ENCODE results near the gene TLR2.

The TLR2 gene

DNA sequence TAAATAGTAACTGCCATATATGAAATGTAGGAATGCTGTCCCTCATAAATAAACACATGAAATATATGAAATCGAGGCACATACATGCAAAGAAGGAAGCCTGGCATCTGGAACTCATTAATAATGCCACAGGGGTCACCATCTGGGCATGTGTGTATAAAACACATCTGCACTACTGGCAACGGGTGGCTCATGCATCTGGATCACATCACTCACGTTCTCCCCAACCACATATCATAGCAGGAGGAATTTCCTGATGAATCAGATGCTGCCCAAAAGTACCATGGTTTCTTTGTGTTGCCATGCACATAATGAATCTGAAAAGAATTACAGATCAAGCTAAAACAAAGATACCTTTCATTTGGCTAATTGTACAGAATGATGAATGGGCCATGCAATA, 47.2 kb downstream of the TLR2 start:
- peak; percentile 80 for DNase-seq (ENCODE audit: low spot score)

GRCh38 chr4:153733751-153734448, 49.8 kb downstream of the TLR2 start:
- DNase-seq (ENCODE audit: low spot score), result no peak

- DNase-seq (ENCODE audit: low spot score), result no peak
These were observed 51.9 kb downstream of the TLR2 start for GRCh38 chr4:153735906-153736461.

GRCh38 chr4:153741541-153741940, 57.5 kb downstream of the TLR2 start:
- DNase-seq (ENCODE audit: low spot score), result no peak

GRCh38 chr4:153745651-153746050, 61.6 kb downstream of the TLR2 start:
- DNase-seq (ENCODE audit: low spot score), result no peak

DNA sequence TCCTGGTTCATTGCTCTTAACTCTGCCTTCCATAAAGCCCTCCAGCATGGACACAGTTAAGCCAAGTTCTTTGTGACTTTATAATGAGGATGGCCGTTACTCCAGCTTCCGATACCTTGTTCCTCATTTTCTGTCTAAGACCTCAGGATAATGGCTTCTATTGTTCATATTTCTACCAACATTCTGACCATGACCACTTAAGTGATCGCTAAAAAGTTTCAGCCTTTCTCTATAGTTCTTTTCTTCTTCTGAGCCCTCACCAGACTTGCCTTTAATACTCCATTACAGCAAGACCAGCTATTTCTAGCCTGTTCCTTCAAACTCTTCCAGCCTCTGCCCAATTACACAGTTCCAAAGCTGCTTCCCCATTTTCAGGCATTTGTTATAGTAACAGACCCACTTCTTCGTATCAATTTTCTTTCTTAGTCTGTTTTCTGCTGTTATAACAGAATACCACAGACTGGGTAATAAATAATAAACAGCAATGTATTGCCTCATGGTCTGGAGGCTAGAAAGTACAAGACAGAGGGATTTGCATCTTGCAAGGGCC, 63.4 kb downstream of the TLR2 start:
- no peak for DNase-seq (ENCODE audit: low spot score)

GRCh38 chr4:153748378-153748777, 64.3 kb downstream of the TLR2 start:
- DNase-seq (ENCODE audit: low spot score), result peak; percentile 86

- DNase-seq (ENCODE audit: low spot score), result peak; percentile 75
These were observed 66.2 kb downstream of the TLR2 start for GRCh38 chr4:153750197-153750817.

DNA sequence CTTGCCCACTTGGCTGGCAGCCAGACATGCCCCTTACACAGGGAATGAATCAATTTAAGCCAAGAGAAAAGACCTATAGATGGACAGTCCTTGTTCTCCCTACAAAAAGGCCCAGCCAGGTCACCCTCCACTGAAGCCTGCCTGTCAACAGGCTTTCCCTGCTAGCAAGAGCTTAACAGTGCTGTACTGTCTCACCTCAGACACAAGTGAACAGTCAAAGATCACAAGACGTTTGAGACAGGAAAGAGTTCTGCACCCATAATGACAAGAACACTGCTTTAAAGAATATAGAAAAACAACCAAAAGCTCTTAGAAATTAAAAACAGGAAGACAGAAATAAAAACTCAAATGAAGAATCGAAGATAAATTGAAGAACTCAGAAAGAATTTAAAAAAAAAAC, 71.1 kb downstream of the TLR2 start:
- DNase-seq (ENCODE audit: low spot score), result no peak

All from AG20443 (cell line).